Measurements from ENCODE around the gene SLC22A13. TPM values are rescaled to one million over a fixed set of nuclear protein-coding genes. Genes with fewer than 3 reads are reported as not detected.

SLC22A13 gene
- total RNA-seq, 1 donor from 2014 or later = 0.51 TPM

DNA sequence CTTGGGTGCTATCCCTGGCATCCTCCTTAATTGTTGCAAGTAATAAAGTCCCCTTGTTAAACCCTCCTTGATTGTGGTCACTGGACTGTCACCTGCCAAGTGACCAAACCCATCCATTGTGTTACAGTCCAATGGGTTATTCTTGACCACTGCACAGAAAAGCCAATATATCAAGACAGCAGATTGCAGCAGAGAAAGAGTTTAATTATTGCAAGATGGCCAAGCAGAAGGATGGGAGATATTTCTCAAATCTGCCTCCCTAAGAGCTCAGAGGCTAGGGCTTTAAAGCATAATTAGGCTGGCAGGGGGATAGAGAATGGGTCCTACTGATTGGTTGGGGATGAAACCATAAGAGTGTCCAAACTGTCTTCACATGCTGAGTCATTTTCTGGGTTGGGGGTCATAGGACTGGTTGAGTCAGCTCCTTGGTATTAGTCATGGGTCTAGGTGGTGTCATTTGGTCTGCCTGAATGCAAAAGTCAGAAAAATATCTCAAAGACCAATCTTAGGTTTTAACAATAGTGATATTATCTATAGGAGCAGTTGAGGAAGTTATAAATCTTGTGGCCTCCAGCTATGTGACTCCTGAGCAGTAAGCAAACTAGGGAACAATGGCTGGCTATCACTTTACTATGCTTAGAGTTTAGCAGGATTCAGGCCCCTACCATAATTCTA, 61.9 kb downstream of the SLC22A13 start:
- TF ChIP-seq, protein P1, sequence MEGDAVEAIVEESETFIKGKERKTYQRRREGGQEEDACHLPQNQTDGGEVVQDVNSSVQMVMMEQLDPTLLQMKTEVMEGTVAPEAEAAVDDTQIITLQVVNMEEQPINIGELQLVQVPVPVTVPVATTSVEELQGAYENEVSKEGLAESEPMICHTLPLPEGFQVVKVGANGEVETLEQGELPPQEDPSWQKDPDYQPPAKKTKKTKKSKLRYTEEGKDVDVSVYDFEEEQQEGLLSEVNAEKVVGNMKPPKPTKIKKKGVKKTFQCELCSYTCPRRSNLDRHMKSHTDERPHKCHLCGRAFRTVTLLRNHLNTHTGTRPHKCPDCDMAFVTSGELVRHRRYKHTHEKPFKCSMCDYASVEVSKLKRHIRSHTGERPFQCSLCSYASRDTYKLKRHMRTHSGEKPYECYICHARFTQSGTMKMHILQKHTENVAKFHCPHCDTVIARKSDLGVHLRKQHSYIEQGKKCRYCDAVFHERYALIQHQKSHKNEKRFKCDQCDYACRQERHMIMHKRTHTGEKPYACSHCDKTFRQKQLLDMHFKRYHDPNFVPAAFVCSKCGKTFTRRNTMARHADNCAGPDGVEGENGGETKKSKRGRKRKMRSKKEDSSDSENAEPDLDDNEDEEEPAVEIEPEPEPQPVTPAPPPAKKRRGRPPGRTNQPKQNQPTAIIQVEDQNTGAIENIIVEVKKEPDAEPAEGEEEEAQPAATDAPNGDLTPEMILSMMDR (IDR thresholded peaks at IDR 0.05) = no peak
- peaks cover 3% of the 10 kb centered on the region for H3K9me3 Mint-ChIP-seq
- no peak overlapping the region for H3K27ac Mint-ChIP-seq
- DNase-seq (no peak), ATAC-seq (ENCODE audit: low read depth) (no peak)
- intact Hi-C loops (cut with micrococcal nuclease) = no loop called here
- no peaks in the 10 kb centered on the region for H3K36me3 Mint-ChIP-seq (ENCODE audit: low read depth)
- POLR2A ChIA-PET = no interaction called here
- no peak overlapping the region for H3K4me3 Mint-ChIP-seq
- H3K4me1 Mint-ChIP-seq = no peaks in the 10 kb centered on the region
- CTCF ChIA-PET = no interaction called here
- H3K27me3 Mint-ChIP-seq = peaks cover 9% of the 10 kb centered on the region

Other genes starting within 250 kb of the SLC22A13 start
- gene PLCD1, start 236.2 kb upstream of the SLC22A13 start, total RNA-seq = 2.4 and 6.5 TPM in 2 replicates
- 0.10 and 0.11 TPM in 2 replicates for gene DLEC1, start 226.6 kb upstream of the SLC22A13 start, total RNA-seq
- 78.1 and 79.6 TPM in 2 replicates for gene ACAA1, start 128.7 kb upstream of the SLC22A13 start, total RNA-seq
- 60.1 and 62.7 TPM in 2 replicates for gene MYD88, start 127.2 kb upstream of the SLC22A13 start, total RNA-seq
- 34.8 and 40.2 TPM in 2 replicates for gene OXSR1, start 100.3 kb upstream of the SLC22A13 start, total RNA-seq
- gene SLC22A14, start 16.5 kb downstream of the SLC22A13 start, total RNA-seq = 0.16 TPM in 1 of 2 replicates, not detected in the other
- 1.3 and 1.8 TPM in 2 replicates for gene XYLB, start 81.0 kb downstream of the SLC22A13 start, total RNA-seq
- gene ACVR2B, start 188.1 kb downstream of the SLC22A13 start, total RNA-seq = 1.4 TPM in 2 replicates
- gene EXOG, start 230.5 kb downstream of the SLC22A13 start, total RNA-seq = 26.8 and 32.3 TPM in 2 replicates

Measured in activated B cell treated with CpG ODN at 0.5 μM for 24 hours (primary cell).